ENCODE measurements around the gene BDKRB2.

- TF ChIP-seq POLR2A (IDR thresholded peaks at IDR 0.05) (no peak), CTCF (IDR thresholded peaks at IDR 0.05) (no peak)
These were observed 9.8 kb upstream of the BDKRB2 start for GRCh38 chr14:96194657-96195431.

Data from ovary (tissue), 3 donors.